RWPE2 (cell line): ENCODE results near the gene EFS.
"Not testable (repeated sequence)": the region's sequence is repeated elsewhere in the genome, so short reads cannot be mapped to it uniquely, and the experiment has no call there.

Experiments used
- ATAC-seq: fragments of 200-7000 bp; cut with Tn5 transposase; 3 replicates; pipeline ENCODE4 v1.9.1; 2021; ENCODE audit warnings: low read depth
- DNase-seq: peaks from one replicate; pipeline ENCODE4 v3.0.0-alpha.2; 2020; ENCODE audit warnings: low spot score
- H3K27ac ChIP-seq: fragments of 450-650 bp; 2 replicates; pipeline ENCODE4 v1.5.1; 2017; ENCODE audit warnings: mild to moderate bottlenecking; ENCODE audit not compliant: poor library complexity, severe bottlenecking
- H3K27me3 ChIP-seq: fragments of 250-450 bp; sonication (Bioruptor Pico); 2 replicates; pipeline ENCODE4 v1.5.1; 2021; ENCODE audit warnings: mild to moderate bottlenecking, moderate library complexity; ENCODE audit not compliant: insufficient read depth, poor library complexity, severe bottlenecking
- H3K36me3 ChIP-seq: fragments of 250-450 bp; sonication (Bioruptor Pico); 2 replicates; pipeline ENCODE4 v1.5.1; 2020; ENCODE audit warnings: low read depth, mild to moderate bottlenecking, moderate library complexity
- H3K4me1 ChIP-seq: fragments of 250-450 bp; sonication (Bioruptor Pico); 2 replicates; pipeline ENCODE4 v1.5.1; 2021; ENCODE audit warnings: mild to moderate bottlenecking, moderate library complexity; ENCODE audit not compliant: insufficient read depth, poor library complexity, severe bottlenecking
- H3K4me3 ChIP-seq: fragments of 250-450 bp; sonication (Bioruptor Pico); 2 replicates; pipeline ENCODE4 v1.5.1; 2021; ENCODE audit warnings: mild to moderate bottlenecking, moderate library complexity; ENCODE audit not compliant: severe bottlenecking
- H3K9me3 ChIP-seq: fragments of 250-450 bp; sonication (Bioruptor Pico); 2 replicates; pipeline ENCODE4 v1.5.1; 2021; ENCODE audit warnings: mild to moderate bottlenecking, moderate library complexity; ENCODE audit not compliant: severe bottlenecking
- CTCF ChIP-seq: fragments of 450-650 bp; IDR thresholded peaks from one replicate; pipeline ENCODE4 v1.5.1; 2017; ENCODE audit warnings: mild to moderate bottlenecking, moderate library complexity; ENCODE audit not compliant: poor library complexity, severe bottlenecking

The EFS gene

GRCh38 chr14:23386999-23387398 is 22.0 kb upstream of the EFS start:
- Histone ChIP-seq H3K36me3 (no peaks in the 10 kb centered on the region), H3K4me3 (no peak overlapping the region), H3K27ac (no peak overlapping the region), H3K27me3 (no peaks in the 10 kb centered on the region), H3K9me3 (no peaks in the 10 kb centered on the region), H3K4me1 (no peaks in the 10 kb centered on the region)
- no peak for ATAC-seq
- DNase-seq = no peak
- TF ChIP-seq CTCF = no peak

GRCh38 chr14:23386266-23386657 is 21.3 kb upstream of the EFS start:
- H3K36me3 ChIP-seq, H3K4me1 ChIP-seq, H3K27ac ChIP-seq, H3K4me3 ChIP-seq, ATAC-seq, H3K9me3 ChIP-seq, H3K27me3 ChIP-seq: not testable (repeated sequence)
- peak; percentile 56 for DNase-seq

GRCh38 chr14:23385642-23386265 is 20.8 kb upstream of the EFS start:
- Histone ChIP-seq H3K9me3 (no peaks in the 10 kb centered on the region), H3K4me1 (no peaks in the 10 kb centered on the region), H3K4me3 (no peak overlapping the region), H3K27ac (no peak overlapping the region), H3K36me3 (no peaks in the 10 kb centered on the region), H3K27me3 (no peaks in the 10 kb centered on the region)
- DNase-seq = peak; percentile 58
- TF ChIP-seq CTCF = no peak
- no peak for ATAC-seq

- Histone ChIP-seq H3K27me3 (no peaks in the 10 kb centered on the region), H3K4me1 (no peaks in the 10 kb centered on the region), H3K4me3 (no peak overlapping the region), H3K9me3 (no peaks in the 10 kb centered on the region), H3K27ac (no peak overlapping the region), H3K36me3 (no peaks in the 10 kb centered on the region)
- ATAC-seq (no peak), DNase-seq (no peak)
- no peak for TF ChIP-seq CTCF
Measured at GRCh38 chr14:23385244-23385641, 20.3 kb upstream of the EFS start.

GRCh38 chr14:23384364-23385080 is 19.6 kb upstream of the EFS start:
- Histone ChIP-seq H3K27ac (no peak overlapping the region), H3K9me3 (no peaks in the 10 kb centered on the region), H3K36me3 (no peaks in the 10 kb centered on the region), H3K4me1 (no peaks in the 10 kb centered on the region), H3K4me3 (no peak overlapping the region), H3K27me3 (no peaks in the 10 kb centered on the region)
- DNase-seq (no peak), ATAC-seq (no peak)
- TF ChIP-seq CTCF = no peak
